K562 (cell line): ENCODE measurements around the gene SLBP.

Experiments
- NR2C2 ChIP-seq, 2 experiments: fragments of 200-800 bp in 1 of 2; sonication (Bioruptor generic) in 1 of 2; sonication (generic) in 1 of 2; formaldehyde crosslinking in 1 of 2; IDR thresholded peaks; 2 replicates each; pipeline versions ENCODE4 v1.6.1 to v1.8.0; 2016 to 2022; ENCODE audit warnings: mild to moderate bottlenecking in 1 of 2, missing compliant biosample characterization in 1 of 2, missing genetic modification characterization in 1 of 2, missing genetic modification reagents in 1 of 2
- ZNF143 ChIP-seq: sonication (generic); formaldehyde crosslinking; IDR thresholded peaks from 2 replicates; pipeline ENCODE4 v1.9.0; 2022; ENCODE audit warnings: mild to moderate bottlenecking, missing genetic modification reagents
- TF ChIP-seq, protein P1 (sequence below), 3 experiments: IDR thresholded peaks in 2 of 3; conservative IDR thresholded peaks in 1 of 3; 2 replicates each; pipeline ENCODE4 v1.5.1; 2011 to 2012; ENCODE audit warnings: low read length in 3 of 3, mild to moderate bottlenecking in 3 of 3, control low read depth in 2 of 3, improper control_type of control experiment in 1 of 3, inconsistent platforms in 1 of 3, low read depth in 1 of 3, mixed read lengths in 1 of 3, moderate library complexity in 1 of 3; ENCODE audit not compliant: insufficient read depth in 2 of 3

GRCh38 chr4:1754336-1754735, 42.2 kb upstream of the SLBP start:
- no peak for TF ChIP-seq NR2C2 (CRISPR knock-in tag; IDR thresholded peaks at IDR 0.05)
- TF ChIP-seq NR2C2 (tag; IDR thresholded peaks at IDR 0.05): no peak
- TF ChIP-seq, protein P1, sequence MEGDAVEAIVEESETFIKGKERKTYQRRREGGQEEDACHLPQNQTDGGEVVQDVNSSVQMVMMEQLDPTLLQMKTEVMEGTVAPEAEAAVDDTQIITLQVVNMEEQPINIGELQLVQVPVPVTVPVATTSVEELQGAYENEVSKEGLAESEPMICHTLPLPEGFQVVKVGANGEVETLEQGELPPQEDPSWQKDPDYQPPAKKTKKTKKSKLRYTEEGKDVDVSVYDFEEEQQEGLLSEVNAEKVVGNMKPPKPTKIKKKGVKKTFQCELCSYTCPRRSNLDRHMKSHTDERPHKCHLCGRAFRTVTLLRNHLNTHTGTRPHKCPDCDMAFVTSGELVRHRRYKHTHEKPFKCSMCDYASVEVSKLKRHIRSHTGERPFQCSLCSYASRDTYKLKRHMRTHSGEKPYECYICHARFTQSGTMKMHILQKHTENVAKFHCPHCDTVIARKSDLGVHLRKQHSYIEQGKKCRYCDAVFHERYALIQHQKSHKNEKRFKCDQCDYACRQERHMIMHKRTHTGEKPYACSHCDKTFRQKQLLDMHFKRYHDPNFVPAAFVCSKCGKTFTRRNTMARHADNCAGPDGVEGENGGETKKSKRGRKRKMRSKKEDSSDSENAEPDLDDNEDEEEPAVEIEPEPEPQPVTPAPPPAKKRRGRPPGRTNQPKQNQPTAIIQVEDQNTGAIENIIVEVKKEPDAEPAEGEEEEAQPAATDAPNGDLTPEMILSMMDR (IDR thresholded peaks at IDR 0.05 in 2 of 3, conservative IDR thresholded peaks at IDR 0.05 in 1 of 3; ENCODE audit: insufficient read depth in 2 of 3, low read depth in 1 of 3, low read length in 3 of 3): no peak
- TF ChIP-seq ZNF143: no peak
